ENCODE data around the gene NEU4.
A peak's percentile ranks its signal among the peaks of the same experiment; 100 is the strongest.
"Not testable (repeated sequence)": the region's sequence is repeated elsewhere in the genome, so short reads cannot be mapped to it uniquely, and the experiment has no call there.

Gene NEU4

GRCh38 chr2:241799522-241800197, 9.3 kb upstream of the NEU4 start:
- no peak for DNase-seq

- DNase-seq: not testable (repeated sequence)
These were observed 8.6 kb upstream of the NEU4 start for GRCh38 chr2:241800198-241800903.

GRCh38 chr2:241801611-241802420, 7.2 kb upstream of the NEU4 start:
- no peak for DNase-seq

- DNase-seq: no peak
These were observed 6.3 kb upstream of the NEU4 start for GRCh38 chr2:241802421-241803318.

DNA sequence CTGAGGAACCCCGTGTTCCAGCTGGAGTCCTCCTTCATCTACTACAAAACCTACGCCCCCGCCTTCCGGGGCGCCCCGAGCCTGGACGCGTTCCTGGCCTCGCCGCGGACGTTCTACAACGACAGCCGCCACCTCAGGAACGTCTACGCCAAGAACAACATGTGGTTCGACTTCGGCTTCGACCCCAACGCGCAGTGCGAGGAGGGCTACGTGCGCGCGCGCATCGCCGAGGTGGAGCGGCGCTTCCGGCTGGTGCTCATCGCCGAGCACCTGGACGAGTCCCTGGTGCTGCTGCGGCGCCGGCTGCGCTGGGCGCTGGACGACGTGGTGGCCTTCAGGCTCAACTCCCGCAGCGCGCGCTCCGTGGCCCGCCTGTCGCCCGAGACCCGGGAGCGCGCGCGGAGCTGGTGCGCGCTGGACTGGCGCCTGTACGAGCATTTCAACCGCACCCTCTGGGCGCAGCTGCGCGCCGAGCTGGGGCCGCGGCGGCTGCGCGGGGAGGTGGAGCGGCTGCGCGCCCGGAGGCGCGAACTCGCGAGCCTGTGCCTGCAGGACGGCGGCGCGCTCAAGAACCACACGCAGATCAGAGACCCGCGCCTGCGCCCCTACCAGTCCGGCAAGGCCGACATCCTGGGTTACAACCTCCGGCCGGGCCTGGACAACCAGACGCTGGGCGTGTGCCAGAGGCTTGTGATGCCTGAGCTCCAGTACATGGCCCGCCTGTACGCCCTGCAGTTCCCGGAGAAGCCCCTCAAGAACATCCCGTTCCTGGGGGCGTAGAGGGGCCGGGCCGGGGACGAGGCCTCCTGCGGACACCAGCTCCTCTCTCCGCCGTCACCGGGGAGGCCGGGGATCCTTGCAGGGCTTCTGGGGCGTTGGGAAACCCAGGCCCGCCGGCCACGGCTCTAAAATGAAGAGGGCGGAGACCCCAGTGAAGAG, 5.3 kb upstream of the NEU4 start:
- DNase-seq: peak; percentile 34

GRCh38 chr2:241804326-241805229, 4.4 kb upstream of the NEU4 start:
- peak; percentile 65 for DNase-seq

GRCh38 chr2:241806217-241806616, 2.8 kb upstream of the NEU4 start:
- DNase-seq: not testable (repeated sequence)

GRCh38 chr2:241808051-241808720, 807 bp upstream of the NEU4 start:
- DNase-seq: peak; percentile 20

- DNase-seq: no peak
These were observed 652 bp downstream of the NEU4 start for GRCh38 chr2:241809383-241810306.

DNA sequence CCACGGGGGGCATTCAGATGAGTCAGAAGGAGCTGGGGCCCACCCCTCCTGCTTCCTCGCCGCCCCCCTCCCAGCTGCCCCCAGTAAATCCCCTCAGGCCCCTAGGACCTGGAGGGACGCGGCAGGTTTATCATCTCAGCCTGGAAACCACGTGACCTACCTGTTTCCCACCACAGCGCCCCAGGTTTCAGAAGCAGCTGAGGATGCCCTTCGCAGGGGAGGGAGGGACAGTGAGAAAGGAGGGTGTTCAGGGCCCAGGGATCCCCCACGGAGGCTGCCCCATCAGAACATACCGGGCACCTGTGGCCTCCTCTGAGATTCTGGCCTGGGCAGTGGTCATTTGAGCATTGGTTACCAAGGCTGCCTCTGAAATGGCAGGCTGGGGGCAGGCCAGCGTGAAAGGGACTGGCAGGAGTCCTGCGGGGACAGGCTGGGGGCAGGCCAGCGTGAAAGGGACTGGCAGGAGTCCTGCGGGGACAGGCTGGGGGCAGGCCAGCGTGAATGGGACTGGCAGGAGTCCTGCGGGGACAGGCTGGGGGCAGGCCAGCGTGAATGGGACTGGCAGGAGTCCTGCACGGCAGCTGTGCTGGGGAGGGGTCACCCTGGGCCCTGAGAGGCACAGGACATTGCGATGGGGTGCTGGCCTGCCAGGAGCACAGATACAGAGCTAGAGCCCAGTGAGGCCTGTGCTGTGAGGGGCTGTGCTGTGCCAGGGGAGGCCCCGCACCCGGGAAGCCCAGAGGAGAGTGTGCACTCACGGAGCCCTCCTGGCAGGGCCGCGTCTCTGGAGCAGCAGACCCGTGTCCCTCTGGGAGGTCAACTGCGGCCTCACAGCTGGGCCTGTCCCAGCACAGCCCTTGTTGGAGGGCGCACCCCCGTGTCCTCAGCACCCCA, 1.6 kb downstream of the NEU4 start:
- DNase-seq: no peak

GRCh38 chr2:241811201-241811951, 2.4 kb downstream of the NEU4 start:
- no peak for DNase-seq

DNA sequence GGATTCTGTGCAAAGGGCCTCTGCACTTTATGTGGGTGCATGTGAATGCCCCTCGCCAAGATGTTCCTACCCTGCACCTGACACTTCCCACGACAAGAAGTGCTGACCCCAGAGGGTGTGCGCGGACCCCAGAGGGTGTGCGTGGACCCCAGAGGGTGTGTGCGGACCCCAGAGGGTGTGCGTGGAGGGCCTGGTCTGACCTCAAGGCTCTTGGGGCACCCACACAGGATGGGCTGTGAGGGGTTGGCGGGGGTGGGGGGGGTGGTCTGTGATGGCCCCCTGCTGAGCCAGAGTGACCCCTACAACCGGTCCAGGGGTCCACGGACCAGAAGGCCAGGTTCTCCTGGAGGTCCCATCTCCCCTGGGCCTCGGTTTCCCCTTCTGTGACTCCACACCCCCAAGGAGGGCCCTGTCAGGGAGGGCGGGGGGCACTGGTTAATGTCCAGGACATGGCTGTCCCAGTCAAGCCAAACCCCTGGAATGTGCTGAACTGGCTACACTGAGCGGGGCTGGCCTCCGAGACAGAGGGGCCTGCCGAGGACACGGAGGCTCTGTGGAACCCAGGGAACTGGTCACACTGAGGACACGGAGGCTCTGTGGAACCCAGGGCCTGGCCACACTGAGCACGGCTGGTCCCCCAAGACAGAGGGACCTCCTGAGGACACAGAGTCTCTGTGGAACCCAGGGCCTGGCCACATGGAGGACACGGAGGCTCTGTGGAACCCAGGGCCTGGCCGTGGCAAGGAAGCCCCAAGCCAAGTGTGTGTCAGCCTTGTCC, 3.1 kb downstream of the NEU4 start:
- no peak for DNase-seq

DNA sequence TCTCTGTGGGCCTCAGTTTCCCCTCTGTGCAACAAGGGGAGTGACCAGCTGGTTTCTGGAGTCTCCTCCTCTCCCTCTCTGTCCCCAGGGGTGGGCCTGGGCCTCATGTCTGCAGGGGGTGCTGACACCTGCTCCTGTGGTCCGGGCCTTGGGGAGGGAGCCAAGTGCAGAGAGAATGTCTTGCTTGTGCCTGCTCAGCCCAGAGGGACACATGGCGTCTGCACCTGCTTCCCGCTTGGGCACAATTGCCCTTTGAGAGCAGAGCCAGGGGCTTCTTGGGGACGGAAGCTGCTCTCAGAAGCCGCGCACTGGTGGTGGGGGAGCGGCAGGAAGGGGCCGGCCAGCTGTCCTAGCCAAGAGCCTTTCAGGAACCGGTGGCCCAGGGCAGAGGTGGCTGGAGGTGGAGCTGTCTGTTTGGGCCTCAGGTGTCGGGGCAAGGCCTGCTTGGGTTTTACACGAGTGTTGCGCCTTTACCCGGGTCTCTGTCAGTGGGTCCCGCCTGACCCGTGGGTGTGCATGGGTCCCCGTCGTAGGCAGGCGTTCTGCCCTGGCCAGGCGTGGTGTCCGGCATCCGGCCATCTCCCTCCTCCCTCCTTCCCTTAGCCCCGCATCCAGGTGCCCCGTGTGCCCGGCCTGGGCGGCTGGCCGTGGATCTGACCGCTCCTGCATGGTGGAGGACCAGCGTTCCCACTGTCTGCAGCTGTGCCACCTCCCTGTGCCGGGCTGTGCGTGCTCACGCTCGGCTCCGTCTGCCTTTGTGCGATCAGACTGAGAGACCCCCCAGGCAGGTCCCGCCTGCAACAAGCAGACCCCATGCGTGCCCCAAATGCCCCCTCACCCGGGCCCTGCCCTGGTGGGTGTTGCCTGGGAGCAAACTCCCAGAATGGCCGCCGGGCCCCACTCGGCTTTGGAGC, 4.0 kb downstream of the NEU4 start:
- DNase-seq: no peak

DNA sequence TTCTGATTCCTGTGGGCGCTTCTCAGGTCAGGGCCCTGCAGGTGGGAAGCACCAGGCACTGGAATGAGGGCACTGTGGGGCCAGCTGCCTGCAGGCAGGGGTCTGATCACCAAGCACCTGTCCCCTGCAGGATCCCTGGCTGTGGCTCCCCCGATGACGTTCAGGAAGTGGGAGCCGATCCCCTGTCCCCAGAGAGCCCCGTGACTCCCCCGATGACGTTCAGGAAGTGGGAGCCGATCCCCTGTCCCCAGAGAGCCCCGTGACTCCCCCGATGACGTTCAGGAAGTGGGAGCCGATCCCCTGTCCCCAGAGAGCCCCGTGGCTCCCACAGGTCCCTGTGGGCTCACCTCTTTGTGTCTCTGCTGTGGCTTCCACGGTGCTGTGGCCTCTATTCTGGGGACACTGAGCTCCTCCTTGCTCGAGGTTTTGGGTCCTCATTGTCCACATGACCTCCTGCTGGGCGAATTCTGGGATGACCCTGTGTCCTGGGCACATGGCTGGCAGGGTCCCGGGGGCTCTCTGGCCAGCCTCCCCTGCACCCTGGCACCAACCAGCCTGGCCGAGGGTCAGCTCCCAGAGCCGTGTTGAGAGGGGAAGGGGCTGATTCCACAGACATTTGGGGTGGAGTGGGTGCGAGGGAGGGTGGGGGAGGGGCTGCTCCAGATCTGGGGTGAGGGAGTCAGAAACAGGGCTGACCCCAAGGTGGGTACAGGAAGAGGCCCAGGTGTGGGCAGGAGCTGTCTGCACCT, 4.8 kb downstream of the NEU4 start:
- DNase-seq: no peak

All from fibroblast of upper back skin (primary cell).